ELF-1 (cell line): ENCODE measurements around the gene RAD51B.

Source experiments
- DNase-seq: peaks from one replicate; pipeline ENCODE4 v3.0.0-alpha.2; 2016; ENCODE audit warnings: low read depth, low spot score

Gene RAD51B

DNA sequence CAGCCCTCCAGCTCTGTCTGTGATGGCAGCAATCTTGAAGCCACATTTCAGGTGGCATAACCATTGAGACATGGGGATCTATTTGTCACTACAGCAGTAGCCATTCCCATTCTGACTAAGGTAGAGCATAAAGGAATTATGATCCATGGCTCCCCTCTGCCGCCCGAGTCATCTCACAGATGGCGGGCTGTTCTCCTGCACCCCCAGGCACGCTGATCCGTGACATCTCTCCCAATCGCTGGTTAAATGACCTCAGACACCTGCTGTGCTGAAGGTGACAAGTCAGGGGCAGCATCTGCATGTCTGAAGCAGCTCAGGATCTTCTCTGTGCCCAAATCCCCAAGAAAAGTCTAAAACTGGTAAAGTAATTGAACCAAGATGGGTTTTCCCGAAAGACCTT is 849.0 kb downstream of the RAD51B start:
- DNase-seq: peak; percentile 8

DNA sequence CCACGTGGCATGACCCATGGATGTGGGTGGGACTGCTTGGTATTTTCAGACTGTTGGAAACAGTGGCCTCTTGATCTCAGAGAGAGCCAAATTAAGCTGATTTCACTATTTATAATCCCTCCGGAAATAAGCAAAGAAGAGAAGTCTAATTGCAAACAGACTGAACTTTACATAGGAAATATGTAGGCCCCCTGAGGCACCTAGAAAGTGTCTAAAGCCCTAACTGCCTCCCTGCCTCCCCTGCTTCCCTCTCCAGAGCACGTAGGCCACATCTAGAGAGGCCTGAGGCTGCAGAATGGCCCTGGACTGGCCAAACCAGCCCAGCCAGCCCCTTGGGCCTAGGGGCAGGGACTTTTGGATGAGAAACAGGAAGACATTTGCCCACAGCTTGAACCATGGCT is 849.5 kb downstream of the RAD51B start:
- peak; percentile 96 for DNase-seq

DNA sequence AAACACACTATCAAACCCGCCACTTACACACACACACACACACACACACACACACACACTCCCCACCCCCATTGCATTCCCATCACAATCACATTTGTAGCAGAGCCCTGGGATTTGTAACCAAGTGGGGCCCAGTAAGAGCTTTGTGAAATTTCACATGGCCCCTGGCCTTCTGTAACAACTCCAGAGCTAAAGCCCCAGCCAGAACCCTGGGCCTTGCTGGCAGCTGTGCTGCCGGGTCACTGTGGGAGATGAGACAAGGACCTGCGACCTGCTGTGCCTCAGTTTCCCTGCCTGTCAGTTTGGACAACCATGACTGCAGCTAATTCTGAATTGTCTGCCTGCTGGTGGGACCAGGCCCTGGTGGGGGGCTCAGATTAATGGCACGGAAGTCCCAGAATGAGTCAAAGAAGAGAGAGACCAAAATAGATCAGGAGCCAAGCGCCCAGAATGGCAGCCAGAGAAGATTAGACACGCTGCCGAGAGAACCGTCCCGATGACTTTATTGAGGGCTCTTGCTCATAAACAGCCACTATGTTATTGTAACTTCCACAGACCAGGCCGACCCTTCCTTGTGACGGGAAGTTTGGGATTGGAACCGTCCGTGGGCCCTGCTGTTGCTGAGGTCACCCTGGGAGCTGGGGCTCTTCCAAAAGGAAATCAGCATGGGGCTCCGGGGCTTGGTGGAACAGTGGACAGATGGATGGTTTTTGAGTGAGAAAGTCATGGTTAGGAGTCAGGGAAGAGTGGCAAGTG is 850.2 kb downstream of the RAD51B start:
- no peak for DNase-seq

DNA sequence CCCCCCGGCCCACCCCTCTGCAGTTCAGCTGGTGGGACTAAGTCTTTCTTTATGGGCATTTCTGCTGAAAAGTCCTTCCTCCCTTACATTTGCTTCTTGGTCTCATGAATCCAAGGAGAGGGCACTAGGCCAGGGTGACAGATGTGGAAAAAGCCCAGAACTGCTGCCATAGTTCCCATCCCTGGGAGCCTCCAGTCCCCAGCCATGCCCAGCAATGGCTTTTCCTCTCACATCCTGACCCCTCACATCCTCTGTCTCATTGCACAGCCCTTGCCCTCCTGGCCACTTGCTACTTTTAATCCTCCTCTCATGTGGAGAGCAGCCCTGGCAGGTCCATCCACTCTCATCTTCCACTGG is 850.8 kb downstream of the RAD51B start:
- DNase-seq: no peak

DNA sequence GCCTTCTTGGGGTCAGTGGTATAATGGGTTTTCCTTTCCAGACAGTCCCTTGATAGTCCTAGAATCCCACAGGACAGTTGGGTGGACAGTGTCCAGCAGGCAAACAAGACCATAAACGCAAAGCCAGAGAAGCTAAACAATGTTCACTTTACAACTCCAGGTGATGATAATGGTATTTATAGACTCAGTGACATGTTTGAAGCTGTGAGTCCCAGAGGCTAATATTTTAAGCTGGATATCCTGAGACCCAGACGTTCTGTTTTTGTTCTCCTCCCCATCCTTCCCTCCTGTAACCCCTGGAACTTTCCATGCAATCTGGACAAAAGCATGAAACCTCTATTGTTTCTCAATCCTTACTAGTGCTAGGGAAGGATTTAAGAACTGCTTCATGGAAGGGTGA is 852.3 kb downstream of the RAD51B start:
- DNase-seq: no peak

DNA sequence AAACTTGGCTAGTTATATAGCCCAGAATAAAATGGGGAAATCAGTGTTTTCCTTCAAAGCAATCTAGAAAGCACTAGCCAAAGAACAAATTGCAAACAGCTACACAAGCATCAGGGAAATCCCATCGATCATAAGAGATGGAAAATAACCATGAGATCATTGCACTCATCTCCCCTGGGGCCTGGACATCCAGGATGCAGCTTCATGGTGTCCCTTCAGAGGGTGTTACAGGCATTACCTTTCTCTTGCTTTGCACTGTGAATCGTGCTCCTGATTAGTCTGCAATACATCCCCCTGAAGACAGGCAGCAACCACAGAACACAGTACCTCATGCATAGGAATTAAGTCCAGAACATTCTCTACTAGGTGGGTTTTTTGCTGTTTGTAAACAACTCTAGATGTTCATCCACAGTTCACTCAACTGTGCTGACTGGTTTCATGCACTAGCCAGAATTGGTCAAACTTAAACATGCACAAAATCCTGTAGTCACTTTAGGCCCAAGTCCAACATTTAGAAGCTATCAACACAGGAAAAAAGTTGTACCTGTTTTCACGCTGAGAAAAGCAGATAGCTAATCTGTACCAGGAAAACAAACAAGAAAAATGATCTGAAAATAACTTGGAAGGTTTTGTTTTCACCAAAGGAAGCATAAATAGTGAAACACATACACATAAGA is 853.2 kb downstream of the RAD51B start:
- no peak for DNase-seq

DNA sequence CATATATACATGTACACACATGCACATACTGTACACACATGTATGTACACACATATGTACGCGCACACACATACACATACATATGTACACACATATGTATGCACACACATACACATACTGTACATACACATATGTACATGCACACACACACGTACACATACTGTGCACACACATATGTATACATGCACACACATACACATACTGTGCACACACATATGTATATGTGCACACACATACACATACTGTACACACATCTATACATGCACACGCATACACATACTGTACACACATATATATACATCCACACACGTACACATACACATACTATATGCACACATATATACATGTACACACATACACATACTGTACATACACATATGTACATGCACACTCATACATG is 853.9 kb downstream of the RAD51B start:
- DNase-seq: no peak

DNA sequence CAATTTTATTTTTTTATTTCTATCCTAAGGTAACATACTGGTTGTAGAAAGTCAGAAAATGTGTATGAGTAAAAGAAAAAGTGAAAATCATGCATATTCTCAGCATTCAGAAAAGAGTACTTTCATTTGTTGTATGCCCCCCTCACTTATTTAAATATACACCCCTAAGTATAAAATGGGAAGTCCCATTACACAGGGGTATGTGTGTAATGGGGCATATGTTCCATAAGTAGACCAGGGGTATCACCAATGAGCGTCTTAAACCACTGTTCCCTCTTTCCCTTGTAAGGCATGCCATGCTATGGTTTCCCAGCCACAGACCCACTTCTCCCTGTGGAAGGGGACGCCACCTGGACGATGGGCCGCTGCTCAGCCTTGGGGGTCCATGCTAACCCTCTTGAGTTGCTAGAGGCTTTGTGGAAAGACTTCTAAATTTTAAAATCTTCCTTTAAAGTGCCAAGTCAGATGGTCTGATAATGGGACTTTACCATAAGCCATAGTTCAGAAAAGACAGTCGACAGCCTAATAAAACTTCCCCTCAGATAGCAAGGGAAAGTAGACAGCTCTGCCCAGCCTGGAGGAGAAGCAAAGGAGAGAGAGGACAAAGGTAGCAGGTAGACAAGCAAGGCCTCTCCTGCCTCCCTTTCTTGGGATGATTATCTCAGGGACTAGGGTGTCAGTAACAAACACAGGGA is 855.1 kb downstream of the RAD51B start:
- DNase-seq: no peak

DNA sequence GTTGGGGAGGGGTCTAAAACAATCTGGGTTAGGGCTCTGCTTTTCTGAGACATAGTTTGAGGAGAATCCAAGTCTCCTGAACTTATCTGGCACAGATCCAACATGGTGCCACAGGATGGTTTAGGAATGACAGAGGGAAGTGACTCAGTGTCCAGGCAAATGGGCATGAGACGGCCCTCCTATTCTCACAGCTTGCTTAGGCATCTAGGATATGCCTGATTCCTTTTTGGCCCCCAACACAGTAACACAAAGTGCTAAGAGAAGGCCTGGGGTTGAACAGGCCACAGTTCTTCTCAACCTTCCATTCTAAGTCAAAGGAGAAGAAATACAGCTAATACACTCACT is 855.6 kb downstream of the RAD51B start:
- no peak for DNase-seq

DNA sequence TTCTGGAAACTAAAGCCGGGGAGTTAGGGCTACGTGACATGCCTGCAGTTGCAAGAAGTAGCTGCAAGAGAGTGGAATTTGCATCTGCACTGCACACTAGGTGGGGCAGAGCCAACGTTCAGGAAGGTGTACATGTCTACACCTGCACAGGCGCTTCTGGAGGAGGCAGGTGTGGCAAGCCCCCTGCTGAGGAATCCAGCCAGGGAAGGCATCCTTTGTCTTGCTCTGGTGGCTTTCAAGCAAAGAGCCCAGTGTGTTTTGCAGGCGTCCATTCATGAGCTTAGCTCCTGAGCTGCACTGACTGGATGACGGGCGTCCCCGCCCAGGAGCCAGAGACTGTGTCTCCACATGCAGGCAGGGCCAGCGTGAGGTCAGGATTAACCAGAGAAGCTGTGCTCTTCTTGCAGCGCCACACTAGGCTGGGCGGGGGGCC is 856.9 kb downstream of the RAD51B start:
- DNase-seq: peak; percentile 66

DNA sequence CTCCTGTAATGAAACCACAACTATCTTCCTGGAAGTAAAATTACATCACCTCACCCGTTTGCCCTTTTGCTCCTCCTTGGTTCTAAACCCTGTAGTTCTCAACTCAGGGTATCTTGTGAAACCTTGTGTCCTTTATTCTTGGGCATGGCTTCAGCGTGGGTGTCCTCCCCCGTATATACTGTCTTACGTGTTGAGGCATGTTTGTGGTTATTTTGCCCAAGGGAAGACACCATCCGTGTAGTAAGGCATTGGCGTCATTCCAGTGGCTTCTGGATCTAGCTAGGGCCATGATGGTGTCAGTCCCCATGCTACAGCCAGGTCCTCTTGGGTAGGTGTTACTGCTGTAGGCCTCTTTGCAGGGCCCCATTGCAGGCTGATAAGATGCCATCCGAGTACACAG is 857.9 kb downstream of the RAD51B start:
- no peak for DNase-seq

DNA sequence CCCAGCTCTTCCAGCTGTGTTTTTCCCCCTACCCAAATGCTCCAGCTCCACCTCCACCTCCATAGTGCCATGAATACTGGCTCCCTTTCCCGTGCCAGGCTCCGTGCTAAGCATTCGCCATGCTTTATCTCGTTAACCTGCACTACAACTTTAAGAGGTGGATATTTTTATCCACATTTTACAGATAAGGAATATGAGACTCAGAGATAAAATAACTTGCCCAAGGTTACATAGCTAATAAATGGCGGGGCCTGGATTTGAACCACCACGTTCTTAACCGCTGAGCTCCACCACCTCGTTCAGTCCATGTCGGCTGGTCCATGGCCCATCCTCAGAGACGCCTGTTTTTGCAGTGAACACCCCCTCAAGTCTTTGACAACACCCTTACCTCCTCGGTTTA is 858.3 kb downstream of the RAD51B start:
- no peak for DNase-seq

DNA sequence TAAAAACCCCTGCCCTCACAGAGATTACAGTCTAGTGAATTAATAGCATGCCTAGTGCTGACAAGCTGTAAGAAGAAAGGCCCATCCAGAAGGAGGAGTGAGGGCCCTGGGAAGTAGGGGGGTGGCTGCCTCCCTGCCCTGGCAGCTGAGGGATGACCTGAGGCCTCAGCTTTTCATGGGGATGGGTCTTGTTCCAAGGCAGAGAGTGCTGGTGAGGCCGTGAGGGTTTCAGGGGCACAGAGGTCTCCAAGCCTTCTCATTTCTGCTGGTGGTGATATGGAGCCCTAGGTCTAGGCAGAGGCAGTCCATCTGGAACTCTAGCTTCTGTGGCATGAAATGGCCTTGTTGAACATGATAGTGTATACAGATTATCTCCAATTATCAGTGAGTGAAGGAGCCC is 858.9 kb downstream of the RAD51B start:
- no peak for DNase-seq

DNA sequence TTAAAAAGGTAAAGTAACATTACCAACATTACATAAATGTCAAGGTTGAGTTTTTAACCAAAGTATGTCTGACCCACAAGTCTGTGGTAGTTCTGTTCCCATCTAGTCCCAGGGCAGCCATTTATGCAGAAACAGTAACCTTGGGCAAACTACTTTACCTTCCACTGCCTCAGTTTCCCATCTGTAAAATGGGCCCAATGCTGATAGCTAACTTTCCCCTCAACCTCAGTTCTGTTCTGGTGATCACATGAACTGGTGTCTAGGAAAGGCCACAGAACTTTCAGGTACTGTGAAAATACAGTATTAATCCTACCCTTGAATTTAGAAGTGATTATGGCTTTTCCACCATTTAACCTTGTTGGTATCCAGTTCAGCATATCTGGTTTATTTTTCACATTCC is 859.7 kb downstream of the RAD51B start:
- DNase-seq: no peak

DNA sequence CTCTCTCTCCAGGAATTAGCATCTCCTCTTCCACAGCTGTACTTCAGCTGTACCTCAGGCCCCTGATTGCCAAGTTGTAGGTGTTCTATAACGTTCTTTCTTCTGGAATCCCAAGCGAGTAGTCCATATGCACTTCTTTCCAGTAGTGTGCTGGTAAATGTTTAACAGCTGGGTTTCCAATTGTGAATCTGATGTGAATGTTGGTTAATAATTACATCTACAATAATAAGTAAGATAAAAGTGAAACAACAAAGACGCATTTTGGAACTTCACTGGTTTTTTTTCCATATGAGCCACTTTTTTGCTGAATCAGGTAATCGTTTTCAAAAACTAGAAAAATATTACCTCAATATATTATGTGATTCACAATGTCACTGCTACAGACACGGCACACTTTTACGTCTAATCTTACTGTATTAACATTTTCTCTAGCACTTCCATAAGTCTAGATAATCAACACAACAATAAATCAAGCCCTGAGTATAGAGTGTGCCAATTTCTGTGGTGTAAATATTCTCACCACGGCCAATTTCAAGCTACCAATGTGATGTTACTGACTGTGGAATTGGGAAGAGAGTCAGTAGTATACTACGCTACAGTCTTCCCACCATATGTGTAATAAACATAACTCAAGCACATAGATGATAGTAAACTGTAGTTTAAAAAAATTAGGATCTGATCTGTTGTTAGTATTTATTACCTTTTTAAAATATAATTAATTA is 860.3 kb downstream of the RAD51B start:
- DNase-seq: no peak

DNA sequence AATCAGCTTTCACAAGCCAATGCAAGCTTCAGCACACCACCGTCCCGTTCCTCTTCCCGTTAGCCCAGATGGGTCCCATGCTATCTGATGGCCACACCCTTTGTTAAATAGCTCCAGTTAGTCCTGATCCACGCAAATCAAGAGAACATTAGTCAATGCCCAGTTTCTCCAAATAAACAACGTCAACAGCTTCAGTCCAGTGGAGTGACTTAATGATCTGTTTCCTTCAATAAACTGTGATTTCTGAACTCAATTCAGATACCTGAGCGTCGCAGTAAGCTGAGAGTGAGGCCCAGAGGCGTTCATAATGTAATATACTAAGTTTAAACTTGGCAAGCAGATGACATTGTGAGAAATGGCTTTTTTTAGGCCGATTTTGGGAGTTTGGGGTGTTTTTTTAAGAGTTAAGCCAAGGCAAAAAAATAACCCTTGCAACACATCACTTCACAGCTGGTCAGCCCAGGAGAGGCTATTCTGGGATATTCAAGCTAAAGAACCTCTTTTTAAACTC is 861.0 kb downstream of the RAD51B start:
- no peak for DNase-seq

DNA sequence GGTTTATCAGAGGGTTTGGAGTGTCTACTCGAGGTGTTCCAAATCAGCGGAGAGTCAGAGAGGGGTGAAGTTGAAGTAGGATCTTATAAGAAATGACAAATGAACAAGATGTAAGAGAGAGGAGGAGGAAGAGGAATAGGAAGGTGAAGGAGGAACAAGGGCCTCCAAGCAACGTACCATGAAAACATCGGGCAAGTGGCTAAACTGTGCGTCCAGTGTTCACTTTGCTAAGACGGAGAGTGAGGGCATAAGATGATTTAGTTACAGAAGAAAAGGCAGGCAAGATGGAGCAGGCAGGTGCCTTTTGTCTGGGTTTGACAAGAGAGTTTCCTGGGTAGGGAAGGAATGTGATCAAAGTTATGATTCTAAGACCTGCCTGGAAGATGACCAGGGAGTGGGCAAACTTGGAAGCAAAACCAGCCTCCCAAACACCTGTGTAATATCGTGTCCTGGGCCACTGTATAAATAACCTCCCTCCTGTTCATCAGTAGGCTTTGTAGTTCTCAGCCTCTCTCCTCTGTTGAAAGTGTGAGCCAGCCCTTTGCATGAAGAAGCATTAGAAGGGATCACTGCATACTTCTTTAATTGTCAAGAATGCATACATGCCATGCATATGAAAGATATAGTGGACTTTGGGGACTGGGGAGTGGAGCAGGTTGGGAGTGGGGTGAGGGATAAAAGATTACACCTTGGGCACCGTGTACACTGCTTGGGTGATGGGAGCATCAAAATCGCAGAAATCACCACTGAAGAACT is 861.9 kb downstream of the RAD51B start:
- DNase-seq: no peak

DNA sequence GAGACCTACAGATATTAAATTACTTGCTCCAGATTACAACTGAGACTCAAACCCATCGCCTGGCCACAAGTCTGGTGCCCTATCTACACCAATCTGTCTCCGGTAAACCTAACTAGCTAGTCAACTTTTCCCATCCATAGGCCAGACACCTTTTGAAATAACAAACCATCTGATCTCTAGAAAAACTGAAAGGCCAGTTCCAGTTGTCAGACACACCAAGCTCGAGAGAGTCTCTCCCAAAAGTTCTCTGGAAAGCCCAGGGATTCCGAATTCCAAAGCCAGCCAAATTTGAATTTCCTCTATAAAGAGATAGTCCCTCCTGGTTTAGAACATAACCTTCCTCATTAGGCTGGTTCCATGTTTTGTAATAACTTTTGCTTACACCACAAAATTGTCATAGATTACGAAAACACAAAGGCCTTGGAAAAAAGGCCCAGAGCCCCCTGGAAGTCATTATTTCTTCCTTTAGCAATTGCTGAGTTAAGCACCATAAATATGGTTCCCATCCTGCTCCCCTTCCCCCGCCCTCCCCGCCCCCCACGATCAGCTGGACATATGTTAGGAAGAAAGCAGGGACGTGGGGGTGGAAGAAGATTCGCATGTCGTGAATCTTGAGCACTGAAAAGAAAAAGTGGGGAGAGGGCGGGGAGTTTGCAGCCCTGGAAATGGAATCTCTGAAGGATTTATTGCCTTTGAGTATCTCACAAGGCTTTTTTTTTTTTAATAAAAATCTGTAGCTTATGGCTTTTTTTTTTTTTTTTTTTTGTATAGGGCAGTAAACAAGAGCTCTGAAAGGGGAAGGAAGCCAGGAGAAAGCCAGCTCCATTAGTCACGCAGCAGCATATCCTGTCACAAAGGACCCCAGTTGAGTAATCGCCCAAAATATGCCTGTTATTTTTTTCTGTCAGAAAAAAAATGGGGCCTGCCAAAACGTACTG is 862.9 kb downstream of the RAD51B start:
- no peak for DNase-seq

DNA sequence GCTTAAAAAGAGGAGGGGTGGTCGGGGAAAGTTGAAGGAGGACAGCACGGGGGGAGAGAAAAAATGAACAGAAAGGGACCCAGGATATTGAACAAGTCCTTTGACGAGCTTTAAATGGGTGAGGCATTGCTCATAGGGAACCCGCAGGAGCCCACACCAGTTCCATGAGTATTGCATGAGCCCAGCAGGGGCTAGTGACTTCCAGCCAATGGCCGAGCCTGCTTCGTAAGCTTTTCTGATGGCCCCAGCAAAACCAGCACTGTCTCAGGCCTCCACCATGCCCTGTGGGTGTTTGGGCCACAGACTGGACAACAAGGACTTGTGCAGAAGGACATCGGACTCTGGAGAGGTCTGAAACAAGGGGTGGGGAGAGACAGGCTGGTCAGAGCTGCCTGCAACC is 863.7 kb downstream of the RAD51B start:
- DNase-seq: peak; percentile 39
